GM18517 (cell line): ENCODE results near the gene EFEMP2.

Source experiments
- ATAC-seq: cut with Tn5 transposase; IDR thresholded peaks from one replicate; pipeline ENCODE4 v1.9.1; 2021; ENCODE audit warnings: mild to moderate bottlenecking, moderate library complexity; ENCODE audit not compliant: unreplicated experiment

The EFEMP2 gene

DNA sequence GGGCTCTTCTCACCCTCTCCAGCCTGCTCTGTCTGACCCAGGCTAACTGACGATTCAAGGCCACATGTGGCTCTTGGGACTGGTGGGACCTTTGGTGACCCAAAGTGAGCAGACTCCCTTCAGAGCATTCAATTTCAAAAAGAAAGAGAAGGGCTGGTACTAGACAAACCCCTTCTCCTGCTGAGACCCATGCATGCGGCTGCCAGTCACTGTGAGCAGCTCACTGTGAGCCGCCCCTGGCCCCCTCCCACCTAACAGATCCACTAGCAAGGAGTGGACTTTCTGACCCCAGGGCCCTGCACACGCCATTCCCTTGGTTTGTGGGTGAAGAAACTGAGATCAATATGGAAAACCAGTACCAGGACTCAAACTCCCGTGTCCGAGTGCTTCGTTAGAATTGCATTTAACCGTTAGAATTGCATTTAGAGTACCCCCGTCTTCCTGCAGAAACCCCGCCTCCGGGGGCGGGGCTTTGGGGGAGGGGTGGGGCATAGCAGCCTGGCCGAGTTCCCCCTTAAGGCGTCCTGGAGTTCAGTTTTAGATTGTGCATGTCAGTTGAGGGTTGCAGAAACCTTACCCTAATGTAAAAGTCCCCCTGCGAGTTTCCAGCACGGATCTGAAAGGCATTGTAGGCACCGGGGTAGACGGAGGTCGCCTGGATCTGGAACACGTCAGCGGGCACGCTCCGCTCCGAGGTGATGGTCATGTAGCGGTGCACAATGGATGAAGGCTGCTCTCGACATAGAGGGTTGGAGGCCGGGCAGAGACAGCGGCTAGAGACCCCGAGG, 5.1 kb downstream of the EFEMP2 start:
- no peak for ATAC-seq

DNA sequence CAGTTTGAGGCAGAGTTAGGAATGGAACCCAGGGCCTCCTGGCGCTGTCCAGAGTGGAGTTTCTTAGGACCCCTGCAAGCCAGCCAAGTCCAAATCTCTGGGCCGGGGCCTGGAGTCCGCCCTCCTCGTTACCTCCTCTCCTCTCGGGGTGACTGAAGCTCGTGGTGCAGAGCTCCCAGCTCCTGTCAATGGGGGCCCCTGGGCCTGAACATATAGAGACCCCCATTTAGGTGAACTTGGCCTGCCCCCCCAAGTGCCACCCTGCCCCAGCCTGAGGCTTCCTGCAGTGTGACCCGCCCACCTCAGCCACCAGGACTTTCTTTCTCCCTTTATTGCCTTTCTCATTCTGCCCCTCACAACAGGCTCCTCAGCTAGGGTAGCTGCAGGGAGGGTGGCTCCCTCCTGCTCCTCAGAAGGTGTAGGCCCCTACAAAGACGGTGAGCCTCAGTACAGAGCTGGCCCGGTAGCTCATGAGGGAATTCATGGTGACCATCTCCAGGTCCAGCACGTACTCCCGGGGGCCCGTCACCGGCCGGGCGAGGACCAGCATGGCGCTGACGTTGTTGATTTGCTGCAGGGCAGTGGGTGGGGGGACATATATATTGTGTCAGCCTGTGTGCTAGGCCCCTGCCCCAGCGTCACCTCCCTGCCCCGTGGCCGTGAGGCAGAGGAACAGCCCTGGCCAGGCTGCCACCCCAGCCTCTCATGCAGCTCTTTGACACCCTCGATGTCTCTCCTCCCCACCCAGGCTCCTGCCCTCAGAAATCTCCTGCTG, 5.9 kb downstream of the EFEMP2 start:
- no peak for ATAC-seq

DNA sequence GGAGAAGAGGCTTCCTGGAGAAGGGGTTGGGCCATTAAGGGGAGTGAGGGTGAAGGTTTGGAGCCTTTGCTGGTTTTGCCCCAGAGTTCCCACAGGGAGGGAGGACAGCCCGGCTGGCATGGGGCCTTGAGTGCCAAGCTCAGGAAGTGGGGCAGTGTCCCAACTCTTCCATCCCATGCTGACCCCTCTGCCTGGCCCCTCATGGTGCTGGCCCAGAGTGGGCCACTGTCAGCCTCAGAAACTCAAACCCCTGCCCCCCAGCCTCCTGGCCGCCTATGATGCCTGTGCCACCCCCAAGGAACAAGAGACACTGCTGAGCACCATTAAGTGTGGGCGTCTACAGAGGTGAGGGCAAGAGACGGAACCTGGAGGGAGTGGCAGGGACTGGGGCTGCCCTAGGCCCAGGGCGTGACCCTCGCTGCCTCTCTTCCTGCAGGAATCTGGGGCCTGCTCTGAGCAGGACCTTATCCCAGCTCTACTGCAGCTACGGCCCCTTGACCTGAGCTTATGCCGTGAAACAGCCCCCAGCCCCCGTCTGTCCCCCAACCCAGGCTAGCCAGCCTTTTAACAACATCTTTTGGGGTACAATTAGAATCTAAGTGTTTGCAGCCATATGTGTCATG, 6.9 kb downstream of the EFEMP2 start:
- no peak for ATAC-seq

DNA sequence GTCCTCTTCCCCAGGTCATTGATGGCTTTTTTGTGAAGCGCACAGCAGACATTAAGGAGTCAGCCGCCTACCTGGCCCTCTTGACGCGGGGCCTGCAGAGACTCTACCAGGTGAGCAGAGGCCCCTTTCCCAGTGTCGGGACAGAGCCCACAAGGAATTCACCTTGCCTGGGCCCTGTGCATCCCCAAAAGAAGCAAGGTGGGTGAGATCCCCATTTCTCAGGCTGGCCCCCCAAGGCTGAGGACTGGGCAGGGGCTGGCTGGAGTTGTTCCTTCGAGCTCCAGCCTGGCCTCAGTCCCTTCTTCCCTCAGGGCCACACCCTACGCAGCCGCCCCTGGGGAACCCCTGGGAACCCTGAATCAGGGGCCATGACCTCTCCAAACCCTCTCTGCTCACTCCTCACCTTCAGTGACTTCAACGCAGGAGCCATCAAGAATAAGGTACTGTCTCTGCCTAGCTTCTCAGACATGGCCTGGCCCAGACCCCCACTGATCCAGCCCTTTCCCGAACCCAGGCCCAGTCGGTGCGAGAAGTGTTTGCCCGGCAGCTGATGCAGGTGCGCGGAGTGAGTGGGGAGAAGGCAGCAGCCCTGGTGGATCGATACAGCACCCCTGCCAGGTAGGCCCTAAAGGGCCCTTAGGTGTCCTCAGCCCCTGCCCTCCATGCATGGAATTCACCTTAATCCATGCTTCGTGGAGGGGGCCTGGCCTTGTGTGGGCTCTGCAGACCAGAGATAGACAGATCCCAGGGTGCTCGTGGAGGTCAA, 7.7 kb downstream of the EFEMP2 start:
- no peak for ATAC-seq

DNA sequence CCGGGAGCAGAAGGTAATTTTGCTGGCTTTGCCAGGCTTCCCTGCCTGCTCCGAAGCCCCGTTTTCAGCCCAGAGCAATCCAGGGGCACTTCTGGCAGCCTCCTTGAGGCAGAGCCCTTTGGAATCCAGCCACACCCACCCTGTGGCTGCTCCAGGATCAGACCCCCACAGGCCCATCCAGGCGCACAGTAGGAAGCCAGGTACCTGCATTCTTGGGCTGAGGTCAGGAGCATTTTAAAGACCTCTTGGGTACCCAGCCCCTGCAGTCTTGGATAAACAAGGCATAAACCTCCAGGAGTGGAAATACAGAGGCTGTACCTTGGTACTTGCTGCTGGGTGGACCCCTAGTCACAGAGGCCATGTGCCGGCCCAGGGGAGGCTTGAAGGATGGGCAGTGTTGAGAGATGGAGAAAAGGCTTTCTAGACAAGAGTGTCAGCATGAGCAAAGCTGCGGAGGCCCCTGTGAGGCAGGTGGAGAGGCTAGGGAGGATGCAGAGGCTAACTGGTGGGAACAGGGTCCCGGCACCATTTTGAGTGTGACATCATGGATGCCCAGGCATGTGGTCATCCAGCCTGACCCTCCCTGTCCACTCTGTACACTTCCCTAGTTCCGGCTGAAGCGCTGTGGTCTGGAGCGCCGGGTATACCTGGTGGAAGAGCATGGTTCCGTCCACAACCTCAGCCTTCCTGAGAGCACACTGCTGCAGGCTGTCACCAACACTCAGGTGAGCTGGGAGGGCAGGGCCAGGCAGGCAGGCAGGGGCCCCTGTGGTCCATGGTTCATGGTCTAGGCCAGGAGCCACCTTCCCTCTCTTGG, 8.5 kb downstream of the EFEMP2 start:
- ATAC-seq: no peak

DNA sequence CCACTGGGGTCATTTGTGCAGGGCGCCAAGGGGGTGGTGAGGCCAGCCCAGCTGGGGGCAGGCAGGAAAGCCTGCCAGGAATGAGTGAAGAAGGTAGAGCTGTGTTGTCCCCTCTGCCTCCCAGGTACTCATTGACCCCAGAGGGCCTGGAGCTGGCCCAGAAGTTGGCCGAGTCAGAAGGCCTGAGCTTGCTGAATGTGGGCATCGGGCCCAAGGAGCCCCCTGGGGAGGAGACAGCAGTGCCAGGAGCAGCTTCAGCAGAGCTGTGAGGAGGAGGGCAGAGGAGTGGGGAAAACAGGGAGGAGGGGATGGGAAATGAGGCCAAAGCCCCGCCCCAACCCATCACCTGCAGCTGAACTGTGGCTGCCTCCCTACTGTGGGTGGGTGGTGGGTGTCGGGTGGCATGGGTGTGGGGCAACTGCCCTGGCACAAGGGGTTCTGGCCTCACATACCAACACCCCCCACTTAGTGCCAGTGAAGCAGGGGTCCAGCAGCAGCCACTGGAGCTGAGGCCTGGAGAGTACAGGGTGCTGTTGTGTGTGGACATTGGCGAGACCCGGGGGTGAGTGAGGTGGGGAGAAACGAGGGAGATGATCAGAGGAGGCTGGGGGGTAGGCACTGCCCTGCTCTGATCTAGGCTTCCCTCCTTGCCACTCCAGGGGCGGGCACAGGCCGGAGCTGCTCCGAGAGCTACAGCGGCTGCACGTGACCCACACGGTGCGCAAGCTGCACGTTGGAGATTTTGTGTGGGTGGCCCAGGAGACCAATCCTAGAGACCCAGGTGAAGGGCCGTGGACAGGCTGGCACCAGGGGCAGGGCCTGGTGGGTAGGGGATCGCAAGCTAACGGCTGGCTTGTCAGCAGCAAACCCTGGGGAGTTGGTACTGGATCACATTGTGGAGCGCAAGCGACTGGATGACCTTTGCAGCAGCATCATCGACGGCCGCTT, 9.4 kb downstream of the EFEMP2 start:
- ATAC-seq: no peak

DNA sequence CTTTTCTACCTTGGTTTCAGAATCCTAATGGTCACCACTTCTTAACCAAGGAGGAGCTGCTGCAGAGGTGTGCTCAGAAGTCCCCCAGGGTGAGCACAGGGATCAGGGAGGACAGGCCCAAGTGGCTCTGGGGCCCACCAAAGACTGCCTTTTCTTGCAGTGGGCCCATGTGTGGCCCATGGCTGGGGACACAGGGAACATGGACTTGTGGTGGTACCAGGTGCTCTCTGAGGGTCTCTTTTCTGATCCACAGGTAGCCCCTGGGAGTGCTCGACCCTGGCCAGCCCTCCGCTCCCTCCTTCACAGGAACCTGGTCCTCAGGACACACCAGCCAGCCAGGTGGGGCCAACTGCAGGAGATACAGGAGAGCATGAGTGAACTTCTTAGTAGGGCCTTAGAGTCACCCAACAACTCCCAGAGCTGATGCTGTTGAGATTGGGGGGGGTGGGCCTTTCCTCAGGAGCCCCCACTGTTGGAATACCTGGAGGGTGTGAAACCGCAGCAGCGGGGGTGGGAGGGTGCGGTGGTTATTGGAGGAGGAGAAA, 10.3 kb downstream of the EFEMP2 start:
- no peak for ATAC-seq

DNA sequence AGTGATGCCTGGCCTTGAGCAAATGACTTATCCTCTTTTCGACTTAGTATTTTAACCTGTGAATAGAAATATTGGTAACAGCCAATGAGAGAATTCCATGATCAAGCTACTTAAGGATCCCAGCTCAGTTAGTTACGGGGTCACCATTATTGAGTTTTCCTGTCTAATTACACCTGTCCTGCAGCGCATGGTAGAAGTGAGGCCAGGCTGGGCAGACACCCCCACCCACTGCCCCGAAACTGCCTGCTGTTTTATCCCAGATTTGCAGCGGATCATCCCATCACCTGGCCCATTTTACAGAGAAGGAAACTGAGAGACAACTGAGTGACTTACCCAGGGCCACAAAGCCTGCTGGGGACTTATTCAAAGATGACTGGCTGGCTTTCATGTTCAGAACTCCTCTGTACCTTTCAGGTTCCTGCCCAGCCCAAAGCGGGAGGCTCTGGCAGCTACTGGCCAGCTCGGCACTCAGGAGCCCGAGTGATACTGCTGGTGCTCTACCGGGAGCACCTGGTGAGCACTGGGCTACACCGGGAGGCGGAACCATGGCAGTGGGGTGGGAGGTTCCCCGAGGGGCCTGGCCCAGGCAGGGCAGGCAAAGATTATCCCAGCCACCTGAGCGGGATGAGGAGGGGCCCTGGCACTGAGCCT, 10.9 kb downstream of the EFEMP2 start:
- ATAC-seq: no peak

DNA sequence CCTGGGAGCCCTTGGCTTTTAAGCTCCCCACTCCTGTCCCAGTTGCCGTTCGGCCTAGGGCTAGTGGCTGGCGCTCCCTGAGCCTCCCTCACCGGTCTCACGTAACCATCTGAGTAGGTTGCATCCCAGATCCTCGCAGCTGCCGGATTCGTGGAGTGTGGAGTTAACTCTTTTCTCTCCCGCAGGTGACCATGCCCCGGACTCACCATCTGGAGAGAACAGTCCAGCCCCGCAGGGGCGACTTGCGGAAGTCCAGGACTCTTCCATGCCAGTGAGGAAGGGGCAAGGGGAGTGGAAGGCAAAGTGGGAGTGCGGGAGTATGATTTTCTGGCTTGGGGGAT, 11.5 kb downstream of the EFEMP2 start:
- ATAC-seq: no peak

DNA sequence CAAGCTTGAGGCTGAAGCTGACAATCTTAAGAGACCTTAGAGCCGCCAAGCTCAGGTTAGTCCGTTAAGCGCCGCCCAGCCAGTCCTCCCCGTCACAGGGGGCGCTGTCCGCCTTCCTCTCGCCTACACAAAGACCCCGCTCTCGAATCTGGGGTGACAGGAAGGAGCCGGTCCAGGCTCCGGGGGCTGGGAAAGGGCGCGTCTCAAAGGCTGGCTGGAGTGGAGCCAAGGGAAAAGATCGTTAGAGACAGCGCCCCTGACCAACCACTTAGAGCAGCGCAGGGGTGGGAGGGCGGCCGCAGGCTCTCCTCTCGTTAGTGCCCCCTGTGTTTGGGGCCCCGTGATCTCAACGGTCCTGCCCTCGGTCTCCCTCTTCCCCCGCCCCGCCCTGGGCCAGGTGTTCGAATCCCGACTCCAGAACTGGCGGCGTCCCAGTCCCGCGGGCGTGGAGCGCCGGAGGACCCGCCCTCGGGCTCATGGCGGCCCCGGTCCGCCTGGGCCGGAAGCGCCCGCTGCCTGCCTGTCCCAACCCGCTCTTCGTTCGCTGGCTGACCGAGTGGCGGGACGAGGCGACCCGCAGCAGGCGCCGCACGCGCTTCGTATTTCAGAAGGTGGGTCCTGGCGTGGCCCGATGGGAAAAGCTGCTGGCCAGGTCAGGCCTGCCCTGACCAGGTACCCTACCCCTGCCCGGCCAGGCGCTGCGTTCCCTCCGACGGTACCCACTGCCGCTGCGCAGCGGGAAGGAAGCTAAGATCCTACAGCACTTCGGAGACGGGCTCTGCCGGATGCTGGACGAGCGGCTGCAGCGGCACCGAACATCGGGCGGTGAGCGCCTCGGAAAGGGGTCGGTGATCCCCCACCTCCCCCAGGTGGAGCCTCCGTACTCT, 12.1 kb downstream of the EFEMP2 start, which contains the start of gene MUS81:
Gene MUS81, plus strand, starts transcription at position 156 of the 887 bp plus-strand sequence. Its CDS starts 321 bp downstream, at position 477.
- ATAC-seq: peak; percentile 36

DNA sequence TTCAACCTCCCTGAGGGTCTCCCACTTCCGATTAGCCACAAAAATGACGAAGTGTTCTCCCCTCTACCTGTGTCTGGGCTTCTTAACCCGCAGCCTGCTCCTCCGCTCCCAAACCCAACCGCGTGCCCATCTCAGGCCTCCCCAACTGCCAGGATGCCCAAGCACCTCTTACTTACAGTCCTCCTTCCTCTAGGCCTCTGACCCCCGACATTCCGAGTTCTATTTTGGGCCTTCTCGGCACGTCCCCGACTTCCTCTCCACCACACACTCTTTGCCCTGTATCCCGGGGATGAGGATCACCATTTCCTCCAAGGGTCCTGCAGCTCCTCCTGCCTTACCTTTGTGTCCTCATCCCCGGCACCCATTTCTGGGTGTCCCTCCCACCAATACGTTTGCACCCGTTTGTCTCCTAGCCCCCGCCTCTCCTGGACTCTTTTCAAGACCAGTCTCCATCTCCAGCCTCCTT, 12.8 kb downstream of the EFEMP2 start:
- ATAC-seq: peak; percentile 0

DNA sequence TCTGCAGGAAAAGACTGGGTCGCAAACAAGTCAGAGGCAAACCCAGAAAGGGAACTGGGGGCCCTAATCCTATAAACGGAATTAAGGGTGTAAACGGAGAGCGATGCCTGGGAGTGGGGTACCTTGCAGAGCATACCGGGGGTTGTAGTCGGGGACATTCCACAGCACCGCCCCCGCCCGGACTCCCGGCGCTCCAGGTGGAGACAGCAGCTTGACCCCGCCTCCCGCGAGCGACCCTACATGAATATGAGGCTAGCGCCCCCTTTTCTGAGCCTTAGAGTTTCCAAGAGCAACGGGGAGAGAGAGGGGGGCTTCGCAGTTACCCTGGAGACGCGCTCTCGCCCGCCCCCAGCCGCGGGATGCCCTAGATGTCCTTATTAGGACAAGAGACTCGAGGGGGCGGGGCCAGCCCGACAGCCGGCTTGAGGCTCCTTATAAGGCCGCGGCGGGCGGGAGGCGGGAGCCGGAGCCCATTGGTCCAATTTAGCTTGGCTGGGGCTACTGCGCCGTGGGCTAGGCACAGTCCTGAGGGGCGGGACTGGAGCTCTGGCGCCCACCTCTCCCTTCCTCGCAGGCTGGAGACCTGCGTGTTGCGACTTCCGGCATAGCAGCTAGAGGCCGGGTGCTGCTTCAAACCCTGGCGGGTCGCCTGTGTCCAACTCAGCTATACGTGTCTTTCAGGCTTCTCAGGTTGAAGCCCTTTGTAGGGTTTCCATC, 13.3 kb downstream of the EFEMP2 start:
- ATAC-seq: peak; percentile 50

DNA sequence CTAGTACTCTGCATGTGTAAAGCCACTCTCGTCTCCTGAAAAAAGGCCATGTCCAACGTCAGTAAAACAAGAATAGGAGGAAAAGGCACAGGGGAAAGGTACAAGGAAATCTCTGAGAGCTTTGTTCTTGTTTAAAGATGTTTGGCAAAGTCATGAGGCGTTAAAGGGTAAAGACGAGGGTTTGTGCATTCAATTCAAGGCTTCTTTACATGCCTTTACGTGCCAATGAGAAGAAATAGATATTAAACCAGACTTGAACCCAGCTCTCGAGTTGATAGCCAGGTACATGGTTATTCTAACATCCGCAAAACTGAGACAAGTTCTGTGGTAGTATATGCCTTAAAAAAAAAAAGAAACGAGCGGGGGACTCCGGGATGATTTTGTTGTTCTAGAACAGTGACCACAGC, 13.9 kb downstream of the EFEMP2 start:
- no peak for ATAC-seq

DNA sequence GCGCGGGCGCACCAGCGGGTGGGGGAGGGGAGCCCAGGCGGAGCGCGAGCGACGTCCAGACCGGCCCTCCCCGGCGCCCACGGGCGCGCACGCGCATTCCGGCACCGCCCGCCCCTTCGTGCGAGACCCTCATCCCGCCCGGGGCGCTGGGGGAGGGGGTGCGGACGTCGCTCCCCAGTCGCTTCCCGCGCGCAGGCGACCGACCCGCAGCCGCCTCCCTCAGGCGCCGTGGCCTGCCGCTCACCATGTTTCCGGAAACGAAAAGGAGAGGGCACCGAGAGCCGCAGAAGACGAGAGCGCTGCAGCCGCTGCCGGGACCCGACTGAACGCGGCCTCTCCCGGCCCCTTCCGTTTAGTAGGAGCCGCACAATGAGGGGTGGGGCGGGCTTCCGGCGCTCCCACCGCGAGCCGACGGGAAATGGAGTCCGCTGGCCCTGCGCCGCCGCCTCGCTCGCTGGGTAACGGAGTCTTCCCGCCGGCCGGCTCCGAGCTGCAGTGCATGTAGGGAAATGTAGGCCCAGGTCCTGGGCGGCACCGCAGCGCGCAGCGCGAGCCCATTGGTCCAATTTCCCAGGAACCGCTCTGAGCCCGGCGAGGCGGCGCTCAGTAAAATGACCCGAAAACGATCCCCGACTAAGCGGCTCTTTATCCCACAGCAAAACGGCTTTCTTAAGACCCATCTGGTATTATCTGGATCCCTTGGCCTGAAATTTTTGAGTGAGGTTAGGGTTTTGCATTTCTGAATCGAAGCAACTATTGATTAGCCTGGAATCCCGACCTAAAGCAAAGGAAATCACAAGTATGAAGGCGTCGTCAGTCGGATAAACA, 14.5 kb downstream of the EFEMP2 start, which contains the start of gene CFL1:
Gene CFL1, minus strand, starts transcription at position 328 of the 828 bp plus-strand sequence. Its CDS starts 81 bp downstream, at position 247.
- peak; percentile 45 for ATAC-seq

DNA sequence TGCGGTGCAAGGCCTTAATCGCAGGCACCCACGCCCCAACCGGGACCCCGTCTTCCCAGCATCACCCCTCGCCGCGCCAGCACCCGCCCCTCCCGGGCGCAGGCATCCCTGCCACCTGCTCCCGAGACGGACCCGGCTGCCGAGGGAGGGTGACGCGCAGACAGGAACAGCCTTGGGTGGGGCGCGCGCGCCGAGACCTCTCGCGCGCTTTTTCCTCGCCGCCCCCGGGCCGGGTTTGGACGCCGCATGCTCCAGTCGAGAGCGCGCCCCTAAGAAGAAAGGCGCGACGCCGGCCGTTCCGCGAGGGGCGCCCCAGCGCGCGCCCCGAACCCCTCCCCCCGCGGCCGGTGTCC, 15.1 kb downstream of the EFEMP2 start:
- ATAC-seq: no peak
